IMR-90 (cell line): ENCODE data around the gene DYNC2H1. TPM values are rescaled to one million over a fixed set of nuclear protein-coding genes. Genes with fewer than 3 reads are reported as not detected.

Experiments
- ATAC-seq: fragments of 200-7000 bp; cut with Tn5 transposase; 2 replicates; pipeline ENCODE4 v1.9.1; 2020; ENCODE audit warnings: low read depth, mild to moderate bottlenecking, moderate library complexity
- BruUV-seq: library from RNA; stranded (reverse); fragments of 400-500 nt; replicated peaks from 2 replicates; lab custom pipeline; 2021; lab: Mats Ljungman, UMichigan
- CTCF ChIA-PET: fragments of 300-600 bp; formaldehyde crosslinking; extraction: SDS; loops from one replicate; lab custom pipeline; 2021; ENCODE audit warnings: antibody characterized with exemption; lab: Yijun Ruan, JAX
- POLR2A ChIA-PET: fragments of 300-600 bp; sonication (Branson Sonifier 250); formaldehyde crosslinking; loops from one replicate; lab custom pipeline; 2022; ENCODE audit warnings: antibody characterized with exemption; ENCODE audit not compliant: unreplicated experiment; lab: Charles Lee
- DNase-seq: peaks from one replicate; pipeline ENCODE4 v3.0.0; 2013
- H2AFZ ChIP-seq: replicated peaks from 2 replicates; pipeline ENCODE3; 2013; ENCODE audit warnings: low read length, mild to moderate bottlenecking; ENCODE audit not compliant: poor library complexity
- H2AK5ac ChIP-seq: 2 replicates; pipeline ENCODE4 v1.6.1; 2013; ENCODE audit warnings: low read depth, low read length, inconsistent platforms
- H2AK9ac ChIP-seq: replicated peaks from 2 replicates; pipeline ENCODE3; 2013; ENCODE audit warnings: mild to moderate bottlenecking, low read depth, low read length, moderate library complexity; ENCODE audit not compliant: poor library complexity
- H2BK120ac ChIP-seq: 2 replicates; pipeline ENCODE4 v1.6.1; 2013; ENCODE audit warnings: low read depth, low read length, inconsistent platforms
- H2BK15ac ChIP-seq: 3 replicates; pipeline ENCODE4 v1.6.1; 2013; ENCODE audit warnings: low read depth, low read length, inconsistent platforms
- H2BK20ac ChIP-seq: 2 replicates; pipeline ENCODE4 v1.6.1; 2013; ENCODE audit warnings: low read depth, mild to moderate bottlenecking, inconsistent platforms, low read length, moderate library complexity
- H2BK5ac ChIP-seq: 2 replicates; pipeline ENCODE4 v1.6.1; 2013; ENCODE audit warnings: mild to moderate bottlenecking, low read depth, low read length, inconsistent platforms; ENCODE audit not compliant: poor library complexity, severe bottlenecking
- H3K14ac ChIP-seq: replicated peaks from 2 replicates; pipeline ENCODE4 v1.6.1; 2013; ENCODE audit warnings: low read depth, low read length, inconsistent platforms
- H3K18ac ChIP-seq: 2 replicates; pipeline ENCODE4 v1.6.1; 2013; ENCODE audit warnings: low read depth, low read length, control low read depth
- H3K23ac ChIP-seq: 2 replicates; pipeline ENCODE4 v1.6.1; 2013; ENCODE audit warnings: low read depth, low read length, inconsistent platforms
- H3K27ac ChIP-seq: 2 replicates; pipeline ENCODE4 v1.5.1; 2013; ENCODE audit warnings: mild to moderate bottlenecking, control low read depth, low read length; ENCODE audit not compliant: insufficient read depth
- H3K27me3 ChIP-seq: 2 replicates; pipeline ENCODE4 v1.6.1; 2013; ENCODE audit warnings: low read length; ENCODE audit not compliant: control insufficient read depth, insufficient read depth
- H3K36me3 ChIP-seq: 2 replicates; pipeline ENCODE4 v1.6.1; 2013; ENCODE audit warnings: low read length, mixed read lengths; ENCODE audit not compliant: control insufficient read depth, insufficient read depth
- H3K4ac ChIP-seq: 2 replicates; pipeline ENCODE4 v1.6.1; 2013; ENCODE audit warnings: low read depth, low read length, inconsistent platforms
- H3K4me1 ChIP-seq: 2 replicates; pipeline ENCODE4 v1.6.1; 2013; ENCODE audit warnings: low read length, mixed read lengths; ENCODE audit not compliant: control insufficient read depth, insufficient read depth
- H3K4me2 ChIP-seq: 2 replicates; pipeline ENCODE4 v1.6.1; 2013; ENCODE audit warnings: low read depth, mild to moderate bottlenecking, control low read depth, low read length, moderate library complexity
- H3K4me3 ChIP-seq: 2 replicates; pipeline ENCODE4 v1.5.1; 2013; ENCODE audit warnings: low read depth, mild to moderate bottlenecking, control low read depth, low read length, moderate library complexity; ENCODE audit not compliant: insufficient read depth
- H3K56ac ChIP-seq: 2 replicates; pipeline ENCODE4 v1.6.1; 2013; ENCODE audit warnings: low read length, inconsistent platforms; ENCODE audit not compliant: insufficient read depth; ENCODE audit errors: extremely low read depth
- H3K79me1 ChIP-seq, 2 experiments: 2 replicates each; pipeline ENCODE4 v1.6.1; 2013; ENCODE audit warnings: low read length in 2 of 2, inconsistent platforms in 1 of 2, low read depth in 1 of 2
- H3K9ac ChIP-seq: 2 replicates; pipeline ENCODE4 v1.6.1; 2013; ENCODE audit warnings: low read depth, low read length, control low read depth
- H3K9me1 ChIP-seq: 2 replicates; pipeline ENCODE4 v1.6.1; 2013; ENCODE audit warnings: low read length, inconsistent platforms; ENCODE audit not compliant: insufficient read depth
- H3K9me3 ChIP-seq: 2 replicates; pipeline ENCODE4 v1.6.1; 2013; ENCODE audit warnings: low read length; ENCODE audit not compliant: control insufficient read depth, insufficient read depth
- H4K20me1 ChIP-seq: 2 replicates; pipeline ENCODE4 v1.6.1; 2013; ENCODE audit warnings: low read length, inconsistent platforms; ENCODE audit not compliant: insufficient read depth
- H4K5ac ChIP-seq: 2 replicates; pipeline ENCODE4 v1.6.1; 2013; ENCODE audit warnings: mild to moderate bottlenecking, low read depth, low read length, control low read depth
- H4K8ac ChIP-seq, 2 experiments: 2 replicates each; pipeline ENCODE4 v1.6.1; 2013; ENCODE audit warnings: low read depth in 2 of 2, low read length in 2 of 2, control low read depth in 1 of 2, inconsistent platforms in 1 of 2
- H4K91ac ChIP-seq: 2 replicates; pipeline ENCODE4 v1.6.1; 2013; ENCODE audit warnings: low read depth, low read length, inconsistent platforms; ENCODE audit not compliant: insufficient read depth
- BHLHE40 ChIP-seq: fragments of 150-350 bp; IDR thresholded peaks from 2 replicates; pipeline ENCODE4 v1.6.1; 2016; ENCODE audit warnings: mild to moderate bottlenecking, low read depth, low read length
- CHD1 ChIP-seq: IDR thresholded peaks from 2 replicates; pipeline ENCODE4 v1.6.1; 2012; ENCODE audit warnings: low read depth, low read length, improper control_type of control experiment
- CTCF ChIP-seq: conservative IDR thresholded peaks from 2 replicates; pipeline ENCODE4 v1.5.1; 2012; ENCODE audit warnings: mild to moderate bottlenecking, low read depth, low read length, improper control_type of control experiment
- MAFK ChIP-seq: IDR thresholded peaks from 2 replicates; pipeline ENCODE4 v1.6.1; 2012; ENCODE audit warnings: low read depth, low read length, improper control_type of control experiment
- MAZ ChIP-seq: IDR thresholded peaks from 2 replicates; pipeline ENCODE4 v1.6.1; 2012; ENCODE audit warnings: low read depth, mild to moderate bottlenecking, low read length, improper control_type of control experiment, moderate library complexity, borderline replicate concordance
- MXI1 ChIP-seq: IDR thresholded peaks from 2 replicates; pipeline ENCODE4 v1.6.1; 2012; ENCODE audit warnings: low read depth, mild to moderate bottlenecking, low read length, moderate library complexity, borderline replicate concordance
- NFE2L2 ChIP-seq: fragments of 150-350 bp; IDR thresholded peaks from 2 replicates; pipeline ENCODE4 v1.6.1; 2016; ENCODE audit warnings: low read depth, mild to moderate bottlenecking, low read length
- POLR2A ChIP-seq: IDR thresholded peaks from 2 replicates; pipeline ENCODE4 v1.6.1; 2012; ENCODE audit warnings: mild to moderate bottlenecking, low read depth, low read length
- RAD21 ChIP-seq: IDR thresholded peaks from 2 replicates; pipeline ENCODE4 v1.6.1; 2012; ENCODE audit warnings: low read length, improper control_type of control experiment
- RCOR1 ChIP-seq: IDR thresholded peaks from 2 replicates; pipeline ENCODE4 v1.6.1; 2012; ENCODE audit warnings: mild to moderate bottlenecking, low read length, improper control_type of control experiment; ENCODE audit not compliant: insufficient replicate concordance
- RFX5 ChIP-seq: IDR thresholded peaks from 2 replicates; pipeline ENCODE4 v1.8.0; 2012; ENCODE audit warnings: low read depth, mild to moderate bottlenecking, low read length, moderate library complexity
- WGBS, 2 experiments: methylation state at CpG; one replicate each; pipeline versions ENCODE4 v1.1.5 to v1.1.7; 2013; ENCODE audit warnings: missing lambda C conversion rate in 2 of 2; ENCODE audit not compliant: insufficient read length in 1 of 2; ENCODE audit errors: extremely low coverage in 2 of 2; 5-methylcytosine and 5-hydroxymethylcytosine counted together
- dilution Hi-C: fragments of 300-500 bp; cut with HindIII; formaldehyde crosslinking; loops from one replicate; pipeline ENCODE4 v1.14.3; 2018; ENCODE audit warnings: low sequenced_read_pairs; ENCODE audit not compliant: unreplicated experiment
- in situ Hi-C: fragments of 300-500 bp; cut with MboI; formaldehyde crosslinking; loops from 3 replicates; pipeline ENCODE4 v1.14.3; 2019; ENCODE audit warnings: low sequenced_read_pairs, inconsistent platforms, mixed read lengths
- intact Hi-C: fragments of 100-400 bp; cut with micrococcal nuclease; formaldehyde crosslinking; loops from 2 replicates; pipeline ENCODE4 v1.10.0; 2022
- polyA plus RNA-seq, 3 experiments: library from polyadenylated mRNA; depleted of rRNA; stranded (reverse); fragments of >200 nt; gene quantifications; 2 replicates each; pipeline ENCODE4 v1.2.3, GENCODE V29; 2012; ENCODE audit warnings: low replicate concordance in 1 of 3
- total RNA-seq: library from RNA; depleted of rRNA; stranded (reverse); fragments of >200 nt; gene quantifications from 2 replicates; pipeline ENCODE4 v1.2.3, GENCODE V29; 2012
- TF ChIP-seq, protein P1 (sequence below): fragments of 150-350 bp; IDR thresholded peaks from 2 replicates; pipeline ENCODE4 v1.6.1; 2016; ENCODE audit warnings: low read depth, mild to moderate bottlenecking, low read length, moderate library complexity, borderline replicate concordance

DYNC2H1 gene
- total and polyA plus RNA-seq, 2 of the 4 experiments (the other 2 are of a cell fraction) = 5.7 to 21.0 TPM

- Histone ChIP-seq H3K36me3 (peaks cover 22% of the 10 kb centered on the region), H4K20me1 (peaks cover 7% of the 10 kb centered on the region; the same call in 1 of the 2 replicates), H3K18ac (no peak overlapping the region), H2BK5ac (no peak overlapping the region), H2AFZ (no peak overlapping the region), H3K4ac (no peak overlapping the region), H4K91ac (no peak overlapping the region), H3K27ac (no peak overlapping the region), H3K23ac (no peak overlapping the region), H4K8ac (no peak overlapping the region), H3K4me1 (no peaks in the 10 kb centered on the region), H3K27me3 (no peaks in the 10 kb centered on the region), H2AK5ac (no peak overlapping the region), H3K4me2 (no peak overlapping the region), H2BK120ac (no peak overlapping the region), H4K5ac (no peak overlapping the region), H2BK20ac (no peak overlapping the region), H3K9me1 (no peaks in the 10 kb centered on the region), H3K4me3 (no peak overlapping the region), H3K9ac (no peak overlapping the region), H3K14ac (no peak overlapping the region), H3K79me1 (peaks cover 16 to 42% of the 10 kb centered on the region in 2 experiments), H3K9me3 (no peaks in the 10 kb centered on the region), H3K56ac (no peak overlapping the region), H2BK15ac (no peak overlapping the region), H2AK9ac (no peak overlapping the region)
- ChIA-PET POLR2A (no interaction called here), CTCF (no interaction called here)
- in situ Hi-C loops (no loop called here), dilution Hi-C loops (no loop called here), intact Hi-C loops (no loop called here)
- ATAC-seq (no peak), DNase-seq (no peak)
- WGBS, 2 experiments = no CpG with 5 or more reads among the region's 5 CpGs
- BruUV-seq = no TSS peak
- TF ChIP-seq MXI1 (no peak), MAZ (no peak), BHLHE40 (no peak), RFX5 (no peak), CTCF (no peak), NFE2L2 (no peak), RCOR1 (no peak), CHD1 (no peak), MAFK (no peak), POLR2A (no peak), RAD21 (no peak)
- TF ChIP-seq, protein P1, sequence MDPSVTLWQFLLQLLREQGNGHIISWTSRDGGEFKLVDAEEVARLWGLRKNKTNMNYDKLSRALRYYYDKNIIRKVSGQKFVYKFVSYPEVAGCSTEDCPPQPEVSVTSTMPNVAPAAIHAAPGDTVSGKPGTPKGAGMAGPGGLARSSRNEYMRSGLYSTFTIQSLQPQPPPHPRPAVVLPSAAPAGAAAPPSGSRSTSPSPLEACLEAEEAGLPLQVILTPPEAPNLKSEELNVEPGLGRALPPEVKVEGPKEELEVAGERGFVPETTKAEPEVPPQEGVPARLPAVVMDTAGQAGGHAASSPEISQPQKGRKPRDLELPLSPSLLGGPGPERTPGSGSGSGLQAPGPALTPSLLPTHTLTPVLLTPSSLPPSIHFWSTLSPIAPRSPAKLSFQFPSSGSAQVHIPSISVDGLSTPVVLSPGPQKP = no peak
Measured at GRCh38 chr11:103078710-103079109, 30.5 kb upstream of the DYNC2H1 start.
